Stimulated activated CD8-positive, alpha-beta memory T cell treated with anti-CD3 and anti-CD28 coated beads, Interleukin-4, amount 100 ng/mL, for 1 hour (primary cell): ENCODE measurements around the gene FIBP.

ENCODE experiments used
- DNase-seq, 2 donors: peaks; one replicate each; pipeline ENCODE4 v3.0.0-alpha.2; 2020; ENCODE audit warnings: low read depth in 2 of 2, low spot score in 1 of 2

The FIBP gene

DNA sequence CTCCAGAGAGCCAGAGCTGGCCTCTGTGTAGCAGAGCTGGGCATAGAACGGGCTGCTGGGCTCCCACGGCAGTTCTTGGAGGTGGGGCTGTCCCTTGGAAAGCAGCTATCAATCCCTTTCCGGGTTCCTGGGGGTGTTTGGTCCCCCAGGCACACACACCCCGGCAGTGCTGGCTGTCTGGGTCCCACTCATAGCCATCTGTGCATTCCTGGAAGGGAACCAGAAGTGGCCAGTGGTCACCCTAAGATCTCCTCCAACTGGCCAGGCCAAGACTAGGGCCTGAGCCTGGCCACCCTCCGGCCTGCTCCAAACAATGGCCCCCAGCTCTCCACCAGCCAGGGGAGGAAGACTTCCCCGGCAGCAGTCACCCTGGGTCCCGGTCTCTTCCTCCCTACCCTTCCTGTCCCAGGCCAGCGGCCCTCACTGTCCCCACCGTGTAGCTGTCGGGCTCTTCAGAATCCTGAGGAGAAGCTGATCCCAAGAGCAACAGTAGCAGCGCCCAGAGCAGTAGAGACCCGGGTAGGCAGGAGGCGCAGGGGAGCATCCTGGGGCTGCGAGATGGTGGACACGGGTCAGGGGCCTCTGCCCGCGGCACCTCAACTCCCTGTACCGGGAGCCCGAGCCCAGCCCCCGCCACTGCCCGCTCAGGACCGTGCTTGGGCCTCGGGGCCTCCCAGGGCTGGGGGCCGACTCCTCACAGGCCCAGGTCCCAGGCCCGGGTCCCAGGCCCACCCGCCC is 16.3 kb downstream of the FIBP start:
- no peak for DNase-seq

DNA sequence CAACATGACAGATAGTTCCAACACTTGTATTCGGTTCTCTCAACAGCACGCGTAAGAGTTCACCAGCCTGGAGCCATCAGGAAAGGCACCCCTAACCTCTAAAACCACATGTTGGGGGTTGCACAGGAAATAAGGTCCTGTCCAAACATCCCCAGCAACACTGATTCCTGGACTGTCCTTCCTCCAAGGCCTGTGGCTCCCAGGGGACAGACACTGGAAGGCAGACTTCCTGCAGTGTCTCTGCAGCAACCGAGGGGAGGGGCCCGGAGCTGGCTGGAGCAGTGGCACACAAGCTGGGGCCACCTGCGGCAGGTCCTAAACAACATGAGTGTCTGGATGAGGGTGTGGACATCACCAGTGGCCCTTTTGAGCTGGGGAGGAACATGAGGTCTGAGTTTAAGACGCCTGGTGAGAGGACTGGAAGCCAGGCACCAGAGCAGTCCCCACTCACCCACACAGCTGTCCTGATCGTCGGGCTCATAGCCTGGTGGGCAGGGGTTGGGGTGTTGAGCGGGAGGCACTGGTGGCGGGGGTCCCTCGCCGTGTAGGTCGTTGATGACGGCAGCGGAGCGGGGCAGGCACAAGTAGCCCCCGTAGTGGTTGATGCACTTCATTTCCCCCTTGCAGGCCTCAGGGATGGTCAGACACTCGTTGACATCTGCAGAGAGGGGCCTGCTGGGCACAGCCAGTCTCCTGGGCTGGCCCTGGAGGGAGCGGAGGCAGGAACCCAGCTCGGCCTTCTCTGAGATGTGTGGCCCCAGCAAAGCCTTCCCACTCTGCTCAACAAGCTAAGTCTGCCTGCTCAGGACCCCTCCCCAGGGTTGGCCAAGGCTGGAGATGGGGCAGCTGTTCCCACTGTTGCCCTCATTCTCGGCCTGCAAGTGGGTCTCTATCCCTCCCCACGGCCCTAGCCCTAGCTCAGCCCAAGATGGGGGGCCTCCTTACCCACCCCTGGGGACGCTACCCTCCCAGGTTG is 17.3 kb downstream of the FIBP start:
- DNase-seq, result no peak

DNA sequence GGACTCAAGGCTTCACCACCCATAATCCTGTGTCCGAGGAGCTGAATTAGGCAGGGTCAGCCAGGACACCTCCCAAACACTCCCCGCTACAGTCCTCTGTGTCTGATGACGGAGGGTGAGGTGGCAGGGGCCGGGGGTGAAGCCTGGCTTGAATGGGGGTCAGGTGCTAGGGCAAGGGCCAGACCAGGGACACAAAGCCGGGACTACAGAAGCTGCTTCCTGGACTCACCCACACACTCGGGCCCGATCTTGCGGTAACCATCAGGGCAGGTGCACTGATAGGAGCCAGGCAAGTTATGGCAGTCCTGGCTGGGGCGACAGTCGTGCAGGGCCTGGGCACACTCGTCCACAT is 18.0 kb downstream of the FIBP start:
- DNase-seq, result no peak

DNA sequence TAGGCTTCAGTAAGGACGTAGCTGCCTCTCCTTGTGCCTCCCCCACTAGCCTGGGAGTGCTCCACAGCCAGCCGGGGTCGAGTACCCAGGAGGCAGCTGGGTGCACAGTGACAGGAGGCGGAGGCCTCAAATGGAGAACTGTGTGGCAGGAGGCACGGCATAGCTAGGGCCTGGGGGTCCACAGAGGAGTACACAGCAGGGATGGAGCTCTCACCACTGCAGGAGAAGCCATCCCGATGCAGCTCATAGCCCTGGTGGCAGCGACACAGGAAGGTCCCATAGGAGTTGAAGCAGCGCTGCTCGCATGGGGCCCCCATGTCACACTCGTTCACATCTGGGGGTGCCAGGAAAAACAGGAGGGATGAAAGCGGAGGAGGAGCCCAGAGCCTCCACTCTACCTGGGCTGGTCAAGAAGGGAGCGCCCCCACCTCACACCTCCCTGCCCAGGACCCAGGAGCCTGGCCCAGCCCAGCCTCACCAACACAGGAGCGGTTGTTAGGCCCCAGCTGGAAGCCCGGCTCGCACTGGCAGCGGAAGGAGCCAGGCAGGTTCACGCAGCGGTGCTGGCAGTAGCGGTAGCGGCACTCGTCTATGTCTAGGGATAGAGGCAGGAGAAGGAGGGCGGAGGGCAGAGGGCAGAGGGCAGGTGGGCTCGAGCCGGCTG is 18.5 kb downstream of the FIBP start:
- no peak for DNase-seq

DNA sequence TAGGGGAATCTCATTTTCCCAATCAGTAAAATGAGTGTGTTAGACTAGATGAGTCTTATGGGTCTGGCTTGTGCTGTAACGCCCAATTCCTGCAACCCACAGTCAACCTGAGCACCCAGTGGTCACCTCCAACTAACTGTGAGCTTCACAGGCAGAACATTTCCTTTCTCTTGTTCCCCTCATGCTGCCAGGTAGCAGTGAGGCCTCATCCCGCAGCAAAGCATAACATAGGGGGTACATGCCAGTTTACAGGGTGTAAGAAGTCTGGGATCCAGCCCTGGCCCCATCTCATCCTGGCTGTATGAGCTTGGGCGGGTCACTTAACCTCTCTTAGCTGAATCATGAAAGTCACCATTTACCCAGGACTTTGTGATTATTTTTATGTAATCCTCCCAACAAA is 19.4 kb downstream of the FIBP start:
- DNase-seq, result no peak

DNA sequence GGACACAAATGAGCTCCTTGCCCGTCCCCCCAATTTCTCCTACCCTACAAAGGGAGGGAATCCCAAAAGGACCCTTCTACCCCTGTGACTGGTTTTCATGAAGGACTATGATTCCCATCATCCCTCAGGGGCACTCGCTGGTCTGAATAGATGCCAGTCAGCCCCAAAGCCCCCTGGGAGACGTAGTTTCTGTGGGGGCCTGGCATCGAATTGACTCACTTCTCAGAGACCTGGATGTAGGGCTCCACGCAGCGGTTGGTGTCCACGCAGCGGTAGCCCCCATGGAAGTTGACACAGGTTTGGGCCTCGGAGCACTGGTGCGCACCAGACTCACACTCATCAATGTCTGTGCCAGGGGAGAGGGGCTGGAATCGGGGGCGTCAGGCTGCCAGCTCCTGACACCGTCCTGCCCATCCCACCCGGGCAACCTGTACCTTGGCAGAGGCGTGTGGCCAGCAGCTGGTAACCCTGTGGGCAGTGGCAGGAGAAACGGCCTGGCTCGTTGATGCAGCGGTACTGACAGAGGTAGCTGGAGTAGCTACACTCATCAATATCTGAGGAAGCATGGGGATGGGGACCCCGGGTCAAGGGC is 20.1 kb downstream of the FIBP start:
- DNase-seq, result no peak

DNA sequence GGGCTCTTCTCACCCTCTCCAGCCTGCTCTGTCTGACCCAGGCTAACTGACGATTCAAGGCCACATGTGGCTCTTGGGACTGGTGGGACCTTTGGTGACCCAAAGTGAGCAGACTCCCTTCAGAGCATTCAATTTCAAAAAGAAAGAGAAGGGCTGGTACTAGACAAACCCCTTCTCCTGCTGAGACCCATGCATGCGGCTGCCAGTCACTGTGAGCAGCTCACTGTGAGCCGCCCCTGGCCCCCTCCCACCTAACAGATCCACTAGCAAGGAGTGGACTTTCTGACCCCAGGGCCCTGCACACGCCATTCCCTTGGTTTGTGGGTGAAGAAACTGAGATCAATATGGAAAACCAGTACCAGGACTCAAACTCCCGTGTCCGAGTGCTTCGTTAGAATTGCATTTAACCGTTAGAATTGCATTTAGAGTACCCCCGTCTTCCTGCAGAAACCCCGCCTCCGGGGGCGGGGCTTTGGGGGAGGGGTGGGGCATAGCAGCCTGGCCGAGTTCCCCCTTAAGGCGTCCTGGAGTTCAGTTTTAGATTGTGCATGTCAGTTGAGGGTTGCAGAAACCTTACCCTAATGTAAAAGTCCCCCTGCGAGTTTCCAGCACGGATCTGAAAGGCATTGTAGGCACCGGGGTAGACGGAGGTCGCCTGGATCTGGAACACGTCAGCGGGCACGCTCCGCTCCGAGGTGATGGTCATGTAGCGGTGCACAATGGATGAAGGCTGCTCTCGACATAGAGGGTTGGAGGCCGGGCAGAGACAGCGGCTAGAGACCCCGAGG is 20.8 kb downstream of the FIBP start:
- DNase-seq, result no peak

DNA sequence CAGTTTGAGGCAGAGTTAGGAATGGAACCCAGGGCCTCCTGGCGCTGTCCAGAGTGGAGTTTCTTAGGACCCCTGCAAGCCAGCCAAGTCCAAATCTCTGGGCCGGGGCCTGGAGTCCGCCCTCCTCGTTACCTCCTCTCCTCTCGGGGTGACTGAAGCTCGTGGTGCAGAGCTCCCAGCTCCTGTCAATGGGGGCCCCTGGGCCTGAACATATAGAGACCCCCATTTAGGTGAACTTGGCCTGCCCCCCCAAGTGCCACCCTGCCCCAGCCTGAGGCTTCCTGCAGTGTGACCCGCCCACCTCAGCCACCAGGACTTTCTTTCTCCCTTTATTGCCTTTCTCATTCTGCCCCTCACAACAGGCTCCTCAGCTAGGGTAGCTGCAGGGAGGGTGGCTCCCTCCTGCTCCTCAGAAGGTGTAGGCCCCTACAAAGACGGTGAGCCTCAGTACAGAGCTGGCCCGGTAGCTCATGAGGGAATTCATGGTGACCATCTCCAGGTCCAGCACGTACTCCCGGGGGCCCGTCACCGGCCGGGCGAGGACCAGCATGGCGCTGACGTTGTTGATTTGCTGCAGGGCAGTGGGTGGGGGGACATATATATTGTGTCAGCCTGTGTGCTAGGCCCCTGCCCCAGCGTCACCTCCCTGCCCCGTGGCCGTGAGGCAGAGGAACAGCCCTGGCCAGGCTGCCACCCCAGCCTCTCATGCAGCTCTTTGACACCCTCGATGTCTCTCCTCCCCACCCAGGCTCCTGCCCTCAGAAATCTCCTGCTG is 21.6 kb downstream of the FIBP start:
- no peak for DNase-seq

DNA sequence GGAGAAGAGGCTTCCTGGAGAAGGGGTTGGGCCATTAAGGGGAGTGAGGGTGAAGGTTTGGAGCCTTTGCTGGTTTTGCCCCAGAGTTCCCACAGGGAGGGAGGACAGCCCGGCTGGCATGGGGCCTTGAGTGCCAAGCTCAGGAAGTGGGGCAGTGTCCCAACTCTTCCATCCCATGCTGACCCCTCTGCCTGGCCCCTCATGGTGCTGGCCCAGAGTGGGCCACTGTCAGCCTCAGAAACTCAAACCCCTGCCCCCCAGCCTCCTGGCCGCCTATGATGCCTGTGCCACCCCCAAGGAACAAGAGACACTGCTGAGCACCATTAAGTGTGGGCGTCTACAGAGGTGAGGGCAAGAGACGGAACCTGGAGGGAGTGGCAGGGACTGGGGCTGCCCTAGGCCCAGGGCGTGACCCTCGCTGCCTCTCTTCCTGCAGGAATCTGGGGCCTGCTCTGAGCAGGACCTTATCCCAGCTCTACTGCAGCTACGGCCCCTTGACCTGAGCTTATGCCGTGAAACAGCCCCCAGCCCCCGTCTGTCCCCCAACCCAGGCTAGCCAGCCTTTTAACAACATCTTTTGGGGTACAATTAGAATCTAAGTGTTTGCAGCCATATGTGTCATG is 22.6 kb downstream of the FIBP start:
- no peak for DNase-seq

DNA sequence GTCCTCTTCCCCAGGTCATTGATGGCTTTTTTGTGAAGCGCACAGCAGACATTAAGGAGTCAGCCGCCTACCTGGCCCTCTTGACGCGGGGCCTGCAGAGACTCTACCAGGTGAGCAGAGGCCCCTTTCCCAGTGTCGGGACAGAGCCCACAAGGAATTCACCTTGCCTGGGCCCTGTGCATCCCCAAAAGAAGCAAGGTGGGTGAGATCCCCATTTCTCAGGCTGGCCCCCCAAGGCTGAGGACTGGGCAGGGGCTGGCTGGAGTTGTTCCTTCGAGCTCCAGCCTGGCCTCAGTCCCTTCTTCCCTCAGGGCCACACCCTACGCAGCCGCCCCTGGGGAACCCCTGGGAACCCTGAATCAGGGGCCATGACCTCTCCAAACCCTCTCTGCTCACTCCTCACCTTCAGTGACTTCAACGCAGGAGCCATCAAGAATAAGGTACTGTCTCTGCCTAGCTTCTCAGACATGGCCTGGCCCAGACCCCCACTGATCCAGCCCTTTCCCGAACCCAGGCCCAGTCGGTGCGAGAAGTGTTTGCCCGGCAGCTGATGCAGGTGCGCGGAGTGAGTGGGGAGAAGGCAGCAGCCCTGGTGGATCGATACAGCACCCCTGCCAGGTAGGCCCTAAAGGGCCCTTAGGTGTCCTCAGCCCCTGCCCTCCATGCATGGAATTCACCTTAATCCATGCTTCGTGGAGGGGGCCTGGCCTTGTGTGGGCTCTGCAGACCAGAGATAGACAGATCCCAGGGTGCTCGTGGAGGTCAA is 23.4 kb downstream of the FIBP start:
- no peak for DNase-seq

DNA sequence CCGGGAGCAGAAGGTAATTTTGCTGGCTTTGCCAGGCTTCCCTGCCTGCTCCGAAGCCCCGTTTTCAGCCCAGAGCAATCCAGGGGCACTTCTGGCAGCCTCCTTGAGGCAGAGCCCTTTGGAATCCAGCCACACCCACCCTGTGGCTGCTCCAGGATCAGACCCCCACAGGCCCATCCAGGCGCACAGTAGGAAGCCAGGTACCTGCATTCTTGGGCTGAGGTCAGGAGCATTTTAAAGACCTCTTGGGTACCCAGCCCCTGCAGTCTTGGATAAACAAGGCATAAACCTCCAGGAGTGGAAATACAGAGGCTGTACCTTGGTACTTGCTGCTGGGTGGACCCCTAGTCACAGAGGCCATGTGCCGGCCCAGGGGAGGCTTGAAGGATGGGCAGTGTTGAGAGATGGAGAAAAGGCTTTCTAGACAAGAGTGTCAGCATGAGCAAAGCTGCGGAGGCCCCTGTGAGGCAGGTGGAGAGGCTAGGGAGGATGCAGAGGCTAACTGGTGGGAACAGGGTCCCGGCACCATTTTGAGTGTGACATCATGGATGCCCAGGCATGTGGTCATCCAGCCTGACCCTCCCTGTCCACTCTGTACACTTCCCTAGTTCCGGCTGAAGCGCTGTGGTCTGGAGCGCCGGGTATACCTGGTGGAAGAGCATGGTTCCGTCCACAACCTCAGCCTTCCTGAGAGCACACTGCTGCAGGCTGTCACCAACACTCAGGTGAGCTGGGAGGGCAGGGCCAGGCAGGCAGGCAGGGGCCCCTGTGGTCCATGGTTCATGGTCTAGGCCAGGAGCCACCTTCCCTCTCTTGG is 24.2 kb downstream of the FIBP start:
- DNase-seq, result no peak

DNA sequence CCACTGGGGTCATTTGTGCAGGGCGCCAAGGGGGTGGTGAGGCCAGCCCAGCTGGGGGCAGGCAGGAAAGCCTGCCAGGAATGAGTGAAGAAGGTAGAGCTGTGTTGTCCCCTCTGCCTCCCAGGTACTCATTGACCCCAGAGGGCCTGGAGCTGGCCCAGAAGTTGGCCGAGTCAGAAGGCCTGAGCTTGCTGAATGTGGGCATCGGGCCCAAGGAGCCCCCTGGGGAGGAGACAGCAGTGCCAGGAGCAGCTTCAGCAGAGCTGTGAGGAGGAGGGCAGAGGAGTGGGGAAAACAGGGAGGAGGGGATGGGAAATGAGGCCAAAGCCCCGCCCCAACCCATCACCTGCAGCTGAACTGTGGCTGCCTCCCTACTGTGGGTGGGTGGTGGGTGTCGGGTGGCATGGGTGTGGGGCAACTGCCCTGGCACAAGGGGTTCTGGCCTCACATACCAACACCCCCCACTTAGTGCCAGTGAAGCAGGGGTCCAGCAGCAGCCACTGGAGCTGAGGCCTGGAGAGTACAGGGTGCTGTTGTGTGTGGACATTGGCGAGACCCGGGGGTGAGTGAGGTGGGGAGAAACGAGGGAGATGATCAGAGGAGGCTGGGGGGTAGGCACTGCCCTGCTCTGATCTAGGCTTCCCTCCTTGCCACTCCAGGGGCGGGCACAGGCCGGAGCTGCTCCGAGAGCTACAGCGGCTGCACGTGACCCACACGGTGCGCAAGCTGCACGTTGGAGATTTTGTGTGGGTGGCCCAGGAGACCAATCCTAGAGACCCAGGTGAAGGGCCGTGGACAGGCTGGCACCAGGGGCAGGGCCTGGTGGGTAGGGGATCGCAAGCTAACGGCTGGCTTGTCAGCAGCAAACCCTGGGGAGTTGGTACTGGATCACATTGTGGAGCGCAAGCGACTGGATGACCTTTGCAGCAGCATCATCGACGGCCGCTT is 25.1 kb downstream of the FIBP start:
- no peak for DNase-seq

DNA sequence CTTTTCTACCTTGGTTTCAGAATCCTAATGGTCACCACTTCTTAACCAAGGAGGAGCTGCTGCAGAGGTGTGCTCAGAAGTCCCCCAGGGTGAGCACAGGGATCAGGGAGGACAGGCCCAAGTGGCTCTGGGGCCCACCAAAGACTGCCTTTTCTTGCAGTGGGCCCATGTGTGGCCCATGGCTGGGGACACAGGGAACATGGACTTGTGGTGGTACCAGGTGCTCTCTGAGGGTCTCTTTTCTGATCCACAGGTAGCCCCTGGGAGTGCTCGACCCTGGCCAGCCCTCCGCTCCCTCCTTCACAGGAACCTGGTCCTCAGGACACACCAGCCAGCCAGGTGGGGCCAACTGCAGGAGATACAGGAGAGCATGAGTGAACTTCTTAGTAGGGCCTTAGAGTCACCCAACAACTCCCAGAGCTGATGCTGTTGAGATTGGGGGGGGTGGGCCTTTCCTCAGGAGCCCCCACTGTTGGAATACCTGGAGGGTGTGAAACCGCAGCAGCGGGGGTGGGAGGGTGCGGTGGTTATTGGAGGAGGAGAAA is 26.0 kb downstream of the FIBP start:
- no peak for DNase-seq

DNA sequence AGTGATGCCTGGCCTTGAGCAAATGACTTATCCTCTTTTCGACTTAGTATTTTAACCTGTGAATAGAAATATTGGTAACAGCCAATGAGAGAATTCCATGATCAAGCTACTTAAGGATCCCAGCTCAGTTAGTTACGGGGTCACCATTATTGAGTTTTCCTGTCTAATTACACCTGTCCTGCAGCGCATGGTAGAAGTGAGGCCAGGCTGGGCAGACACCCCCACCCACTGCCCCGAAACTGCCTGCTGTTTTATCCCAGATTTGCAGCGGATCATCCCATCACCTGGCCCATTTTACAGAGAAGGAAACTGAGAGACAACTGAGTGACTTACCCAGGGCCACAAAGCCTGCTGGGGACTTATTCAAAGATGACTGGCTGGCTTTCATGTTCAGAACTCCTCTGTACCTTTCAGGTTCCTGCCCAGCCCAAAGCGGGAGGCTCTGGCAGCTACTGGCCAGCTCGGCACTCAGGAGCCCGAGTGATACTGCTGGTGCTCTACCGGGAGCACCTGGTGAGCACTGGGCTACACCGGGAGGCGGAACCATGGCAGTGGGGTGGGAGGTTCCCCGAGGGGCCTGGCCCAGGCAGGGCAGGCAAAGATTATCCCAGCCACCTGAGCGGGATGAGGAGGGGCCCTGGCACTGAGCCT is 26.6 kb downstream of the FIBP start:
- DNase-seq, result no peak

DNA sequence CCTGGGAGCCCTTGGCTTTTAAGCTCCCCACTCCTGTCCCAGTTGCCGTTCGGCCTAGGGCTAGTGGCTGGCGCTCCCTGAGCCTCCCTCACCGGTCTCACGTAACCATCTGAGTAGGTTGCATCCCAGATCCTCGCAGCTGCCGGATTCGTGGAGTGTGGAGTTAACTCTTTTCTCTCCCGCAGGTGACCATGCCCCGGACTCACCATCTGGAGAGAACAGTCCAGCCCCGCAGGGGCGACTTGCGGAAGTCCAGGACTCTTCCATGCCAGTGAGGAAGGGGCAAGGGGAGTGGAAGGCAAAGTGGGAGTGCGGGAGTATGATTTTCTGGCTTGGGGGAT is 27.1 kb downstream of the FIBP start:
- DNase-seq, result no peak
